Activated gamma-delta T cell treated with Interleukin-2 at 50 U/mL for 16 hours (primary cell): Measurements from ENCODE around the gene CCDC40.

ENCODE experiments used
- DNase-seq: peaks from one replicate; pipeline ENCODE4 v3.0.0-alpha.2; 2020

CCDC40 gene

DNA sequence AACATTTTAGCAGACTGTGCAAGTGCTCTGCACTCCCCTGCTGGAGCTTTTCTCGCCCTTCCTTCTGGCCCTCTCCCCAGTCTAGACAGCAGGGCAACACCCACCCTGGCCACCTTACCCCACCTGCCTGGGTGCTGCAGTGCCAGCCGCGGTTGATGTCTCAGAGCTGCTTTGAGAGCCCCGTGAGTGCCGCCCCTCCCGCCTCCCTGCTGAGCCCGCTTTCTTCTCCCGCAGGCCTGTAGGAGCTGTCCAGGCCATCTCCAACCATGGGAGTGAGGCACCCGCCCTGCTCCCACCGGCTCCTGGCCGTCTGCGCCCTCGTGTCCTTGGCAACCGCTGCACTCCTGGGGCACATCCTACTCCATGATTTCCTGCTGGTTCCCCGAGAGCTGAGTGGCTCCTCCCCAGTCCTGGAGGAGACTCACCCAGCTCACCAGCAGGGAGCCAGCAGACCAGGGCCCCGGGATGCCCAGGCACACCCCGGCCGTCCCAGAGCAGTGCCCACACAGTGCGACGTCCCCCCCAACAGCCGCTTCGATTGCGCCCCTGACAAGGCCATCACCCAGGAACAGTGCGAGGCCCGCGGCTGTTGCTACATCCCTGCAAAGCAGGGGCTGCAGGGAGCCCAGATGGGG lies 68.0 kb downstream of the CCDC40 start:
- no peak for DNase-seq

- DNase-seq = no peak
Measured at GRCh38 chr17:80104956-80105375, 68.5 kb downstream of the CCDC40 start.

DNA sequence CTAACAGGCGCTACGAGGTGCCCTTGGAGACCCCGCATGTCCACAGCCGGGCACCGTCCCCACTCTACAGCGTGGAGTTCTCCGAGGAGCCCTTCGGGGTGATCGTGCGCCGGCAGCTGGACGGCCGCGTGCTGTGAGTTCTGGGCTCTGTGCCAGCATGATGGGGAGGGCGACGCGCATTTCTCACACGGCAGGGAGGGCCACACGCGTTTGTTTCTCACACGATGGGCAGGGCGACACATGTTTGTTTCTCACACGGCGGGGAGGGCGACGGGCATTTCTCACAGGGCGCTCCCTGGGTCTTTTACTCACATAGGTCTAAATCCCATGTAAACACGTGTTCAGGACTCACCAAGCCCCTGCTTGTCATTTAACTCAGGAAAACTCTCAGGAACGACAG lies 69.3 kb downstream of the CCDC40 start:
- DNase-seq = no peak

- no peak for DNase-seq
Measured at GRCh38 chr17:80106176-80106575, 69.7 kb downstream of the CCDC40 start.

DNA sequence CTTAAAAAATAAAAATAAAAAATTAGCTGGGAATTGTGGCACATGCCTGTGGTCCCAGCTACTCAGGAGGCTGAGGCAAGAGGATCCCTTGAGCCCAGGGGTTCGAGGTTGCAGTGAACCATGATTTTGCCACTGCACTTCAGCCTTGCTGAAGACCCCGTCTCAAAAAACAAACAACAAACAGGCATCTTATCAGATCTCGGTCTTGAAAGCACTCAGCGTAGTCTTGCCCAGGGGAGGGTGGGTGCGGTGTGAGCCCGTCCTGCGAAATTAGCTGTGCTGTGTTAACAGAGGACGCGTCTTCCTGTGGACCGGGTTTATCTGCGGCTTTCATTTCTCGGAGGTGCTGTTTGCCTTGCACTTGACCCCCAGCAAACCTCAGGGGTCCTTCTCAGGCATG lies 70.3 kb downstream of the CCDC40 start:
- DNase-seq = no peak

GRCh38 chr17:80107231-80108021 lies 71.0 kb downstream of the CCDC40 start:
- DNase-seq = peak; percentile 2

- no peak for DNase-seq
Measured at GRCh38 chr17:80108036-80108971, 71.9 kb downstream of the CCDC40 start.

DNA sequence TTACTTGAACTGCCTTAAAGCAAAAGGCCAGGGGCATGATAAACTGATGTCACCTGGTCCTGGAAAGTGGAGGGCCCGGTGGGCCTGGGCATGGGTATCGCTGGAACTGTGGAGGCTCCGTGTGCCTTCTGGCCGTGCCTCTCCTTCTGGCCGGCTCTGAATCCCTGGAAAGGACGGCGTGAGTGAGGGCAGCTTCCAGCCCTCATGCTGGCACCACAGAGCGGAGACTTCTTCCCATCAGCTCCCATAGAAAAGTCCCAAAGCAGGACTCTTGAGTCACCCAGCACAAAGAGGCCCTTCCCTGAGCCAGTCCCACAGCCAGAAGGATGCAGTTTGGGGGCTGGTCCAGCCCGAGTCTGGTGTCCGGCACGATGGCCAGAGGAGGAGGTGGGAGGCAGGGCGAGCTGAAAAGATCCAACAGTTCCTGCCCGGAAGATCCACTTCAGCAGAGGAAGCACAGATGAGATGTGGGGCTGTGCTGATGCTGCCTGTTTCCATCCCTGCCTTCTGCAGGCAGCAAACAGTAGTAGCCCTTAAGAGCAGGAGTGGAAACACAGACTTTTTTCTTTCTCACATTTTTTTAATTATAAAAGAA lies 72.7 kb downstream of the CCDC40 start:
- no peak for DNase-seq

DNA sequence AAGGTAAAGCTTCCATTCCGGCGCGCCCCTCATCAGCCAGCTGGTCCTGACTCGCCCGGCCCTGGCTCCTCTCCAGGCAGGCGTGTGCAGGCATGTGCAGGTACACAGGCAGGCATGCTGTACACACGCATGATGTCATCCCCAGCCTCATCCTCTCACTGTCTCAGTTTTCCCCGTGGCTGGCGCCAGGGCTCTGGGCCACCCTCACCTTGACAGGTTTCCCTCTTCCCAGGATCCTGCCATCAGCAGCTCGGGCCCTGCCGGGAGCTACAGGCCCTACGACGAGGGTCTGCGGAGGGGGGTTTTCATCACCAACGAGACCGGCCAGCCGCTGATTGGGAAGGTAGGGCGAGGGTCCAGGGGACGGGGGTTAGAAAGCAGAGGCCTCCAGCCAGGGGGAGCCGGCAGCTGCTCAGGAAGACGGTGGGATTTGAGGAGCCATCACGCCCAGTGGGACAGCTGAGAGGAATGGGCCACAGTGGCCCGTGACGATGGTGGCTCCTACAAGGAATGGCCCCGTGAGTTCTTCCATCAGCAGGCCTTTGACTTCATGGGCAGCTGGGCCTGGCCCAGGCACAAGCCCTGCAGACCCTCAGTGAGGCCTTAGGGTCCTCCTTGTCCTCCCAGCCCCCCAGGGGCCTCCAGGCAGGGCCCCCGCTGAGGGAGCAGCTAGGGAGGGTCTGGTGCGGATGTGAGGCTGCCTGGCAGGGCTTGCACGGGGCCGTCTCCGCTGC lies 73.4 kb downstream of the CCDC40 start:
- no peak for DNase-seq

DNA sequence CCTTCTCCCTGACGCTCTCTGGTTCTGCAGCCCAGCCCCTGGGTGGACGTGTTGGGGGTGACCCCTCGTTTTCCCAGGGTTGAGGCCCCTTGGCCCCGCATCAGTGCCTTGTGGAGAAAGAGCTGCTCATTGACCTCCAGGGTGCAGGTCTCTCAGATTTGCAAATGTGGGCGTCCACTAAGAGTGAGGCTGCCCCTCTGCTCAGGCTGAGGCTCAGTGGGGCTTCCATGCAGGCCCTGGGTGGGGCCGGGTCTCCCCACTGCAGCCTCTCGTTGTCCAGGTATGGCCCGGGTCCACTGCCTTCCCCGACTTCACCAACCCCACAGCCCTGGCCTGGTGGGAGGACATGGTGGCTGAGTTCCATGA lies 74.0 kb downstream of the CCDC40 start:
- DNase-seq = no peak

- DNase-seq = no peak
Measured at GRCh38 chr17:80110927-80111701, 74.7 kb downstream of the CCDC40 start.

- DNase-seq = no peak
Measured at GRCh38 chr17:80111702-80112470, 75.4 kb downstream of the CCDC40 start.

GRCh38 chr17:80112471-80113032 lies 76.1 kb downstream of the CCDC40 start:
- no peak for DNase-seq

DNA sequence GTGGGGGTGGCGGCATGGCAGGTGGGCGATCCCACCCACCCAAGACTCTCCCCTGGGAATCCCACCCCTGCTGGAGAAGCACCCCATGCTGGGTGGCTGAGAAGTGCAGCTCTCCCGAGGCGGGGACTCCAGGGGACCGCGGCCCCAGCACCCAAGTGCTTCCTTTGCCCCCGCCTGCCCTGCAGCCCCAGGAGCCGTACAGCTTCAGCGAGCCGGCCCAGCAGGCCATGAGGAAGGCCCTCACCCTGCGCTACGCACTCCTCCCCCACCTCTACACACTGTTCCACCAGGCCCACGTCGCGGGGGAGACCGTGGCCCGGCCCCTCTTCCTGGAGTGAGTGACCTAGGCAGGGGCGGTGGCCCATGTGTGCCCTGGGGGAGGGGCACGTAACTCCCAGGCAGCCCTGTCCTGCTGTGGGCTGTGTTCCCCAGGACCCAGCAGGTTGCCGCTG lies 76.6 kb downstream of the CCDC40 start:
- DNase-seq = no peak

GRCh38 chr17:80114758-80115157 lies 78.3 kb downstream of the CCDC40 start:
- DNase-seq = no peak

DNA sequence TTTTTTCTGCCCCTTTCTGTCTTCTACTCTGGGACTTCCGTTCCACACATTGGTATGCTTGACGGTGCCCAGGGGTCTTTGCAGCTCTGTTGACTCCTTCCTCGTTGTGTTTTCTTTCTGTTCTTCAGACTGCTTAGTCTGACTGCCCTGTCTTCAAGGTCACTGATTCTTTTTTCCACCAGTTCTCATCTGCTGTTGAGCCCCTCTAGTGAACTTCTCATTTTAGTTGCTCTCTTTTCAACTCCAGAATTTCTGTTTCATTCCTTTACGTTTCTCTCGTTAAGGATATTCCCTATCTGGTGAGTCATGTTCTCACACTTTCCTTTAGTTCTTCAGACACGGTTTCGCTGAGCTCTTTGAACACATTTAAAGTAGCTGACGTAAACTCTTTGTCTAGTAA lies 78.7 kb downstream of the CCDC40 start:
- DNase-seq = no peak

DNA sequence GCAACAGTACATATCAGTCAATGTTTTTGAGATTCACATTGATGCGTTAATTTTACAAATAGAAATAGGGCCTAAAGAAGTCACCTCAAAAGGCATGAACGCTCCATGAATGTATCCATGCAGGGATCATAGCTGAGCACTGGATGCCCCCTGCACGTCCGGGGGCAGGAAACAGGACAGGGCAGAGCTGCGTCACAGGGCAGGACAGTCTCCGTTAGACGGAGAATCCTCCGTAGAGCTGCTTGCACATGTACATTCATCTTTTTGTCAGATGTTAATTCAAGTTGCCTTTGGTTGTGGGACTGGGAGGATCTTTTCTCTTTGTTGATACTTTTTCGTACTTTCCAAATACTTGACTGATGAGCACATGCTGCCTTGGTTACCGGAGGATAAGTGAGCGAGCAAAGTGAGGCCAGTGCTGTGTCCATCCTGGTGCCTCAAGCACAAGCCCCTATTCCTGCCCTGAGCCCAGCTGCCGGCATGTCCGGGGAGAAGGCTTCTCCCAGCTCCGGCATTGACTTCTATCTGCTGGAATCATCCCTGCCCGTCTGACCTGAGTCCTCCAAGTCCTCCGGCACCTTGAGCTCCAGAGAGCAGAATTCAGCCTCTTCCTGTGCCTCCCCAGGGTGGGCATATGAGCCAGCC lies 80.0 kb downstream of the CCDC40 start:
- no peak for DNase-seq

DNA sequence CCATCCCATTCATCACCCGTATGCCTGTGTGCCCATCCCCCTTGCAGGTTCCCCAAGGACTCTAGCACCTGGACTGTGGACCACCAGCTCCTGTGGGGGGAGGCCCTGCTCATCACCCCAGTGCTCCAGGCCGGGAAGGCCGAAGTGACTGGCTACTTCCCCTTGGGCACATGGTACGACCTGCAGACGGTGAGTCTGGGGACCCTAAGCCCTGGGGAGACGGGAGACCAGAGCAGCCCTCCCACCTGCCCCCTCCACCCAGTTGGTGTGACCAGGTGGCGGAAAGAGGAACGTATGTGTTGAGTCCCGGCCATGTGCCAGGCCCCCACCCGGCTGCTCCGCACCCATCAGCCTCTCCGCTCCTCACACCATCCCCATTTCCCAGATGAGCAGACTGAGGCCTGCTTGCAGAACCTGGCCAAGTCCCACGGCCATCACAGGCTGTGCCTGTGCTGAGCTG lies 80.5 kb downstream of the CCDC40 start:
- no peak for DNase-seq

DNA sequence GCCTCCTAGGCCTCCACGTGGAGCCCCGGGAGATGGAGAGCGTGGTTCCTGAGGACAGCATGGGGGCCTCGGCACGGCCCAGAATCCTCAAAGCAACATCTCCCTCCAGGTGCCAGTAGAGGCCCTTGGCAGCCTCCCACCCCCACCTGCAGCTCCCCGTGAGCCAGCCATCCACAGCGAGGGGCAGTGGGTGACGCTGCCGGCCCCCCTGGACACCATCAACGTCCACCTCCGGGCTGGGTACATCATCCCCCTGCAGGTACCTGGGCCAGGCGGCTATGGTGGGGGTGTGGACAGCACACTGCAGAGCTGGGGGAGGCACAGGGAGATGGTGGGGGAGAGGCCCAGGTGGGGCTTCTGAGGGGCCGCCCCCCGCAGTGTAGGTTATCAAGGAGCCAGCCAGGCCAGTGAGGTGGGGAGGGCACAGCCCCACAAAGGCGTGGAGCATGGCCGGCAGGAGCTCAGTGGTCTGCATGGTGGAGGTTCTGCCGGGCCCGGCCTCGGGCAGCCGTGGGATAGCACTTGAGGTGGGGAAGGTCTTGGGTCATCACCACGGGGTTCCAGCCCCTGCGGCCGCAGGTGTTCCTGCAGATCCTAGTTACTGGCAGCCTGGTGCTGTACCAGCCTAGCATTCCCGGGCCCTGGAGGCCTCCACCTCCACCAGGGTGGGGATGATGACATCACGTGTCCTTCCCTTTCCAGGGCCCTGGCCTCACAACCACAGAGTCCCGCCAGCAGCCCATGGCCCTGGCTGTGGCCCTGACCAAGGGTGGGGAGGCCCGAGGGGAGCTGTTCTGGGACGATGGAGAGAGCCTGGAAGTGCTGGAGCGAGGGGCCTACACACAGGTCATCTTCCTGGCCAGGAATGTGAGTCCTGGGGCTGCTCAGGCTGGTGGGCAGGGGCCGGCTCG lies 81.3 kb downstream of the CCDC40 start:
- DNase-seq = no peak
